HEK293 (cell line): ENCODE measurements around the gene PURB.

Experiments used
- BCL11A ChIP-seq: fragments of 450-650 bp; formaldehyde crosslinking; IDR thresholded peaks from 2 replicates; pipeline ENCODE4 v1.5.1; 2016; ENCODE audit warnings: low read depth, missing biosample characterization, missing genetic modification characterization
- GLI4 ChIP-seq: fragments of 450-650 bp; formaldehyde crosslinking; IDR thresholded peaks from 2 replicates; pipeline ENCODE4 v1.5.1; 2016; ENCODE audit warnings: missing biosample characterization, missing genetic modification characterization
- KLF8 ChIP-seq: fragments of 450-650 bp; formaldehyde crosslinking; IDR thresholded peaks from 2 replicates; pipeline ENCODE4 v1.5.1; 2016; ENCODE audit warnings: missing biosample characterization, missing genetic modification characterization
- KLF9 ChIP-seq: fragments of 450-650 bp; formaldehyde crosslinking; IDR thresholded peaks from 2 replicates; pipeline ENCODE4 v1.5.1; 2016; ENCODE audit warnings: missing biosample characterization, missing genetic modification characterization, low read depth
- MZF1 ChIP-seq: fragments of 450-650 bp; formaldehyde crosslinking; IDR thresholded peaks from 2 replicates; pipeline ENCODE4 v1.5.1; 2017; ENCODE audit warnings: missing biosample characterization, missing genetic modification characterization, borderline replicate concordance
- SCRT2 ChIP-seq: fragments of 450-650 bp; formaldehyde crosslinking; IDR thresholded peaks from 2 replicates; pipeline ENCODE4 v1.5.1; 2016; ENCODE audit warnings: missing biosample characterization, missing genetic modification characterization
- SP2 ChIP-seq: fragments of 450-650 bp; formaldehyde crosslinking; IDR thresholded peaks from 2 replicates; pipeline ENCODE4 v1.5.1; 2016; ENCODE audit warnings: missing biosample characterization, missing genetic modification characterization
- SP7 ChIP-seq: fragments of 450-650 bp; formaldehyde crosslinking; IDR thresholded peaks from 2 replicates; pipeline ENCODE4 v1.5.1; 2016; ENCODE audit warnings: missing biosample characterization, missing genetic modification characterization
- TCF7L2 ChIP-seq: IDR thresholded peaks from 2 replicates; pipeline ENCODE4 v1.6.1; 2011; ENCODE audit warnings: low read depth, mild to moderate bottlenecking, inconsistent platforms, low read length, moderate library complexity, borderline replicate concordance
- ZBTB7A ChIP-seq: fragments of 450-650 bp; formaldehyde crosslinking; IDR thresholded peaks from 2 replicates; pipeline ENCODE4 v1.5.1; 2016; ENCODE audit warnings: low read depth, missing biosample characterization, missing genetic modification characterization
- ZBTB8A ChIP-seq: fragments of 450-650 bp; formaldehyde crosslinking; IDR thresholded peaks from 2 replicates; pipeline ENCODE4 v1.5.1; 2016; ENCODE audit warnings: missing biosample characterization, missing genetic modification characterization
- ZFP69B ChIP-seq: fragments of 450-650 bp; formaldehyde crosslinking; IDR thresholded peaks from 2 replicates; pipeline ENCODE4 v1.5.1; 2016; ENCODE audit warnings: missing biosample characterization, missing genetic modification characterization
- ZIC2 ChIP-seq: fragments of 450-650 bp; formaldehyde crosslinking; IDR thresholded peaks from 2 replicates; pipeline ENCODE4 v1.5.1; 2016; ENCODE audit warnings: missing biosample characterization, missing genetic modification characterization
- ZNF202 ChIP-seq: fragments of 450-650 bp; formaldehyde crosslinking; IDR thresholded peaks from 2 replicates; pipeline ENCODE4 v1.5.1; 2016; ENCODE audit warnings: missing biosample characterization, missing genetic modification characterization, borderline replicate concordance
- ZNF221 ChIP-seq: fragments of 450-650 bp; formaldehyde crosslinking; IDR thresholded peaks from 2 replicates; pipeline ENCODE4 v1.5.1; 2017; ENCODE audit warnings: missing biosample characterization, missing genetic modification characterization, borderline replicate concordance
- ZNF501 ChIP-seq: fragments of 450-650 bp; formaldehyde crosslinking; IDR thresholded peaks from 2 replicates; pipeline ENCODE4 v1.5.1; 2016; ENCODE audit warnings: missing biosample characterization, missing genetic modification characterization
- ZNF585B ChIP-seq: fragments of 450-650 bp; formaldehyde crosslinking; IDR thresholded peaks from 2 replicates; pipeline ENCODE4 v1.5.1; 2016; ENCODE audit warnings: missing biosample characterization, missing genetic modification characterization
- ZNF610 ChIP-seq: fragments of 450-650 bp; formaldehyde crosslinking; IDR thresholded peaks from 2 replicates; pipeline ENCODE4 v1.5.1; 2016; ENCODE audit warnings: missing biosample characterization, missing genetic modification characterization, borderline replicate concordance
- ZNF664 ChIP-seq: fragments of 450-650 bp; formaldehyde crosslinking; IDR thresholded peaks from 2 replicates; pipeline ENCODE4 v1.5.1; 2016; ENCODE audit warnings: missing biosample characterization, missing genetic modification characterization
- ZNF76 ChIP-seq: fragments of 450-650 bp; formaldehyde crosslinking; IDR thresholded peaks from 2 replicates; pipeline ENCODE4; 2016; ENCODE audit warnings: low read depth, missing biosample characterization, missing genetic modification characterization, borderline replicate concordance
- ZSCAN16 ChIP-seq: fragments of 450-650 bp; formaldehyde crosslinking; IDR thresholded peaks from 2 replicates; pipeline ENCODE4 v1.5.1; 2016; ENCODE audit warnings: missing biosample characterization, missing genetic modification characterization
- TF ChIP-seq, protein P1 (sequence below): fragments of 450-650 bp; formaldehyde crosslinking; IDR thresholded peaks from 2 replicates; pipeline ENCODE4 v1.5.1; 2017; ENCODE audit warnings: missing biosample characterization, mild to moderate bottlenecking, missing genetic modification characterization, moderate library complexity
- TF ChIP-seq, protein P2 (sequence below): fragments of 450-650 bp; formaldehyde crosslinking; IDR thresholded peaks from 2 replicates; pipeline ENCODE4 v1.5.1; 2016; ENCODE audit warnings: missing biosample characterization, missing genetic modification characterization
- TF ChIP-seq, protein P3 (sequence below): fragments of 450-650 bp; formaldehyde crosslinking; conservative IDR thresholded peaks from 2 replicates; pipeline ENCODE4 v1.5.1; 2016; ENCODE audit warnings: low read depth, missing biosample characterization, missing genetic modification characterization
- TF ChIP-seq, protein P4 (sequence below): fragments of 450-650 bp; formaldehyde crosslinking; IDR thresholded peaks from 2 replicates; pipeline ENCODE4 v1.5.1; 2017; ENCODE audit warnings: missing biosample characterization, missing genetic modification characterization
- TF ChIP-seq, protein P5 (sequence below): fragments of 450-650 bp; formaldehyde crosslinking; IDR thresholded peaks from 2 replicates; pipeline ENCODE4 v1.5.1; 2016; ENCODE audit warnings: missing biosample characterization, missing genetic modification characterization
- TF ChIP-seq, protein P6 (sequence below): fragments of 450-650 bp; IDR thresholded peaks from 2 replicates; pipeline ENCODE4 v1.5.1; 2018; ENCODE audit warnings: missing biosample characterization, missing genetic modification characterization

The PURB gene

DNA sequence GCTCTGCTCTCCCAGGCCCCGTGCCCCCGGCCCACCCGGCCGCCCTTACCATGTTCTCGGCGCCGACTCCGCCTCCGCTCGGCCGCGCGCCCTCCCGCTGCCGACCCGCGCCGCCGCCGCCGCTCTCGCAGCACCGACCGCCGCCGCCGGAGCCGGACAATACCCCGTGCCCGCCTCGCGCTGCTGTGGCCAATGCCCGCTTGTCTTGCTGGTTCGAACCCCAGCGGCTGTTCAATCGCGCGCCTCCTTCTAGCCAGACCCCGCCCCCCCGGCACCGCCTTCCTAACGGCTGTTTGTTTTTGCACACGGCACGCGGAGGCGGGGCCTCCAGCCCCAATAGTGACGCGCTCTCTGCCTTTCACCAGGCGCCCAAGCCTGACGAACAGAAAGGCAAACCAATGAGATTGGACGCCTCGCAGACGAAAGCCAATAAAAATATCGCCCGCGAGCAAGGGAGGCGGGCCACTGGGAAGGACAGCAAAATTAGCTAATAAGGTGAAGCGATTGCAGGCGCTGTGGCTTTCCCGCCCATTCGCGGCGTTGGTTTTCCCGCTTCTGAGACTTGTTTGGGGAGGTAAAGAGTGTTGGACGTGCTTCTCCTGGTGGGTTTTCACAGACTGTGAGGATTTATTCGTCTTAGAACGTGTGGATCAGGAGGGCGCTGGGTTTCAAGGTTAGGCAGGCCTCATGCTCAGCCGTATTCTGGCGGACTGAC lies 37.3 kb downstream of the PURB start, which contains the start of gene H2AZ2 (continued):
- TF ChIP-seq, protein P1, sequence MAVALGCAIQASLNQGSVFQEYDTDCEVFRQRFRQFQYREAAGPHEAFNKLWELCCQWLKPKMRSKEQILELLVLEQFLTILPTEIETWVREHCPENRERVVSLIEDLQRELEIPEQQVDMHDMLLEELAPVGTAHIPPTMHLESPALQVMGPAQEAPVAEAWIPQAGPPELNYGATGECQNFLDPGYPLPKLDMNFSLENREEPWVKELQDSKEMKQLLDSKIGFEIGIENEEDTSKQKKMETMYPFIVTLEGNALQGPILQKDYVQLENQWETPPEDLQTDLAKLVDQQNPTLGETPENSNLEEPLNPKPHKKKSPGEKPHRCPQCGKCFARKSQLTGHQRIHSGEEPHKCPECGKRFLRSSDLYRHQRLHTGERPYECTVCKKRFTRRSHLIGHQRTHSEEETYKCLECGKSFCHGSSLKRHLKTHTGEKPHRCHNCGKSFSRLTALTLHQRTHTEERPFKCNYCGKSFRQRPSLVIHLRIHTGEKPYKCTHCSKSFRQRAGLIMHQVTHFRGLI, result peak; percentile 68; the same call in 1 of the 2 replicates
- TF ChIP-seq GLI4 (tag by site-specific recombination) (0 out of 2 replicates have a peak, but pooled peaks have one; percentile 15), ZNF664 (tag by site-specific recombination) (peak; percentile 98), ZNF585B (tag by site-specific recombination) (no peak), ZBTB8A (tag by site-specific recombination) (no peak; the same call in 1 of the 2 replicates), ZNF202 (tag by site-specific recombination) (no peak), TCF7L2 (no peak), KLF8 (tag by site-specific recombination) (peak; percentile 58), ZNF221 (tag by site-specific recombination) (no peak), ZBTB7A (peak; percentile 87; the same call in 1 of the 2 replicates), MZF1 (no peak), BCL11A (no peak), ZIC2 (tag by site-specific recombination) (0 out of 2 replicates have a peak, but pooled peaks have one; percentile 7), SP2 (tag by site-specific recombination) (peak; percentile 98), KLF9 (tag by site-specific recombination) (peak; percentile 90), ZFP69B (no peak), SP7 (peak; percentile 73), ZNF501 (peak; percentile 82; the same call in 1 of the 2 replicates), SCRT2 (tag by site-specific recombination) (0 out of 2 replicates have a peak, but pooled peaks have one; percentile 20), ZSCAN16 (no peak), ZNF76 (tag by site-specific recombination) (peak; percentile 36; the same call in 1 of the 2 replicates), ZNF610 (tag by site-specific recombination) (0 out of 2 replicates have a peak, but pooled peaks have one; percentile 32)
- TF ChIP-seq, protein P2, sequence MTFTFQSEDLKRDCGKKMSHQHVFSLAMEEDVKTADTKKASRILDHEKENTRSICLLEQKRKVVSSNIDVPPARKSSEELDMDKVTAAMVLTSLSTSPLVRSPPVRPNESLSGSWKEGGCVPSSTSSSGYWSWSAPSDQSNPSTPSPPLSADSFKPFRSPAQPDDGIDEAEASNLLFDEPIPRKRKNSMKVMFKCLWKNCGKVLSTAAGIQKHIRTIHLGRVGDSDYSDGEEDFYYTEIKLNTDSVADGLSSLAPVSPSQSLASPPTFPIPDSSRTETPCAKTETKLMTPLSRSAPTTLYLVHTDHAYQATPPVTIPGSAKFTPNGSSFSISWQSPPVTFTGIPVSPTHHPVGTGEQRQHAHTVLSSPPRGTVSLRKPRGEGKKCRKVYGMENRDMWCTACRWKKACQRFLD (tag by site-specific recombination), result no peak
- TF ChIP-seq, protein P3, sequence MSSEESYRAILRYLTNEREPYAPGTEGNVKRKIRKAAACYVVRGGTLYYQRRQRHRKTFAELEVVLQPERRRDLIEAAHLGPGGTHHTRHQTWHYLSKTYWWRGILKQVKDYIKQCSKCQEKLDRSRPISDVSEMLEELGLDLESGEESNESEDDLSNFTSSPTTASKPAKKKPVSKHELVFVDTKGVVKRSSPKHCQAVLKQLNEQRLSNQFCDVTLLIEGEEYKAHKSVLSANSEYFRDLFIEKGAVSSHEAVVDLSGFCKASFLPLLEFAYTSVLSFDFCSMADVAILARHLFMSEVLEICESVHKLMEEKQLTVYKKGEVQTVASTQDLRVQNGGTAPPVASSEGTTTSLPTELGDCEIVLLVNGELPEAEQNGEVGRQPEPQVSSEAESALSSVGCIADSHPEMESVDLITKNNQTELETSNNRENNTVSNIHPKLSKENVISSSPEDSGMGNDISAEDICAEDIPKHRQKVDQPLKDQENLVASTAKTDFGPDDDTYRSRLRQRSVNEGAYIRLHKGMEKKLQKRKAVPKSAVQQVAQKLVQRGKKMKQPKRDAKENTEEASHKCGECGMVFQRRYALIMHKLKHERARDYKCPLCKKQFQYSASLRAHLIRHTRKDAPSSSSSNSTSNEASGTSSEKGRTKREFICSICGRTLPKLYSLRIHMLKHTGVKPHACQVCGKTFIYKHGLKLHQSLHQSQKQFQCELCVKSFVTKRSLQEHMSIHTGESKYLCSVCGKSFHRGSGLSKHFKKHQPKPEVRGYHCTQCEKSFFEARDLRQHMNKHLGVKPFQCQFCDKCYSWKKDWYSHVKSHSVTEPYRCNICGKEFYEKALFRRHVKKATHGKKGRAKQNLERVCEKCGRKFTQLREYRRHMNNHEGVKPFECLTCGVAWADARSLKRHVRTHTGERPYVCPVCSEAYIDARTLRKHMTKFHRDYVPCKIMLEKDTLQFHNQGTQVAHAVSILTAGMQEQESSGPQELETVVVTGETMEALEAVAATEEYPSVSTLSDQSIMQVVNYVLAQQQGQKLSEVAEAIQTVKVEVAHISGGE (tag by site-specific recombination), result 0 out of 2 replicates have a peak, but pooled peaks have one; percentile 1
- TF ChIP-seq, protein P4, sequence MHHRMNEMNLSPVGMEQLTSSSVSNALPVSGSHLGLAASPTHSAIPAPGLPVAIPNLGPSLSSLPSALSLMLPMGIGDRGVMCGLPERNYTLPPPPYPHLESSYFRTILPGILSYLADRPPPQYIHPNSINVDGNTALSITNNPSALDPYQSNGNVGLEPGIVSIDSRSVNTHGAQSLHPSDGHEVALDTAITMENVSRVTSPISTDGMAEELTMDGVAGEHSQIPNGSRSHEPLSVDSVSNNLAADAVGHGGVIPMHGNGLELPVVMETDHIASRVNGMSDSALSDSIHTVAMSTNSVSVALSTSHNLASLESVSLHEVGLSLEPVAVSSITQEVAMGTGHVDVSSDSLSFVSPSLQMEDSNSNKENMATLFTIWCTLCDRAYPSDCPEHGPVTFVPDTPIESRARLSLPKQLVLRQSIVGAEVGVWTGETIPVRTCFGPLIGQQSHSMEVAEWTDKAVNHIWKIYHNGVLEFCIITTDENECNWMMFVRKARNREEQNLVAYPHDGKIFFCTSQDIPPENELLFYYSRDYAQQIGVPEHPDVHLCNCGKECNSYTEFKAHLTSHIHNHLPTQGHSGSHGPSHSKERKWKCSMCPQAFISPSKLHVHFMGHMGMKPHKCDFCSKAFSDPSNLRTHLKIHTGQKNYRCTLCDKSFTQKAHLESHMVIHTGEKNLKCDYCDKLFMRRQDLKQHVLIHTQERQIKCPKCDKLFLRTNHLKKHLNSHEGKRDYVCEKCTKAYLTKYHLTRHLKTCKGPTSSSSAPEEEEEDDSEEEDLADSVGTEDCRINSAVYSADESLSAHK (tag by site-specific recombination), result peak; percentile 9; the same call in 1 of the 2 replicates
- TF ChIP-seq, protein P5, sequence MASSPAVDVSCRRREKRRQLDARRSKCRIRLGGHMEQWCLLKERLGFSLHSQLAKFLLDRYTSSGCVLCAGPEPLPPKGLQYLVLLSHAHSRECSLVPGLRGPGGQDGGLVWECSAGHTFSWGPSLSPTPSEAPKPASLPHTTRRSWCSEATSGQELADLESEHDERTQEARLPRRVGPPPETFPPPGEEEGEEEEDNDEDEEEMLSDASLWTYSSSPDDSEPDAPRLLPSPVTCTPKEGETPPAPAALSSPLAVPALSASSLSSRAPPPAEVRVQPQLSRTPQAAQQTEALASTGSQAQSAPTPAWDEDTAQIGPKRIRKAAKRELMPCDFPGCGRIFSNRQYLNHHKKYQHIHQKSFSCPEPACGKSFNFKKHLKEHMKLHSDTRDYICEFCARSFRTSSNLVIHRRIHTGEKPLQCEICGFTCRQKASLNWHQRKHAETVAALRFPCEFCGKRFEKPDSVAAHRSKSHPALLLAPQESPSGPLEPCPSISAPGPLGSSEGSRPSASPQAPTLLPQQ (tag by site-specific recombination), result peak; percentile 53; the same call in 1 of the 2 replicates
- TF ChIP-seq, protein P6, sequence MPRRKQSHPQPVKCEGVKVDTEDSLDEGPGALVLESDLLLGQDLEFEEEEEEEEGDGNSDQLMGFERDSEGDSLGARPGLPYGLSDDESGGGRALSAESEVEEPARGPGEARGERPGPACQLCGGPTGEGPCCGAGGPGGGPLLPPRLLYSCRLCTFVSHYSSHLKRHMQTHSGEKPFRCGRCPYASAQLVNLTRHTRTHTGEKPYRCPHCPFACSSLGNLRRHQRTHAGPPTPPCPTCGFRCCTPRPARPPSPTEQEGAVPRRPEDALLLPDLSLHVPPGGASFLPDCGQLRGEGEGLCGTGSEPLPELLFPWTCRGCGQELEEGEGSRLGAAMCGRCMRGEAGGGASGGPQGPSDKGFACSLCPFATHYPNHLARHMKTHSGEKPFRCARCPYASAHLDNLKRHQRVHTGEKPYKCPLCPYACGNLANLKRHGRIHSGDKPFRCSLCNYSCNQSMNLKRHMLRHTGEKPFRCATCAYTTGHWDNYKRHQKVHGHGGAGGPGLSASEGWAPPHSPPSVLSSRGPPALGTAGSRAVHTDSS (tag by site-specific recombination), result no peak
